ENCODE data around the gene SH3GL3.

Gene SH3GL3

DNA sequence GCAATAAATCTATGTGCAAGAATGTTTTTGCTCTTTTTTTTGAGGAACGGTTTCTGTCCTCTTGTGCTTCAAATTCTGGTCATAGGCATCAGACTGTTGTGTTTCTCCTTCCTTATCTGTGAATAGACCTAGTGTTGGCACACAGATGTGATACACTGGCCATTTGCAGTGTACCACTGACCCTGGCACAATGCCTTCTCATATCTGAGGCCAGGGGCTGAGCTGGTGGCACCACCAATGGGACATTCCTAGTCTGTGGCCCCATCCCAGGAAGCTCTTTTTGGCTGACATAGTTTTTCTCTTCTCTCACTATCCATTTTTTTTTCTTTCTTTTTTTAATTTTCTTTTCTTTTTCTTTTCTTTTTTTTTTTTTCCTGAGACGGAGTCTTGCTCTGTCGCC, 40.4 kb downstream of the SH3GL3 start:
- H3K36me3 ChIP-seq (ENCODE audit: control insufficient read depth, insufficient read depth, low read length) = no peaks in the 10 kb centered on the region
- H3K4me3 ChIP-seq (ENCODE audit: low read depth, low read length) = no peak overlapping the region
- no peaks in the 10 kb centered on the region for H3K4me1 ChIP-seq (ENCODE audit: control insufficient read depth, insufficient read depth, low read length)
- no peaks in the 10 kb centered on the region for H3K27me3 ChIP-seq (ENCODE audit: control insufficient read depth, insufficient read depth, low read length)
- no peak overlapping the region for H3K9ac ChIP-seq (ENCODE audit: low read depth, low read length)
- H3K9me3 ChIP-seq (ENCODE audit: control insufficient read depth, insufficient read depth, low read length) = no peaks in the 10 kb centered on the region

GRCh38 chr15:83489690-83490089, 42.5 kb downstream of the SH3GL3 start:
- no peaks in the 10 kb centered on the region for H3K36me3 ChIP-seq (ENCODE audit: control insufficient read depth, insufficient read depth, low read length)
- H3K27me3 ChIP-seq (ENCODE audit: control insufficient read depth, insufficient read depth, low read length) = no peaks in the 10 kb centered on the region
- no peak overlapping the region for H3K9ac ChIP-seq (ENCODE audit: low read depth, low read length)
- H3K9me3 ChIP-seq (ENCODE audit: control insufficient read depth, insufficient read depth, low read length) = no peaks in the 10 kb centered on the region
- H3K4me3 ChIP-seq (ENCODE audit: low read depth, low read length) = no peak overlapping the region
- no peaks in the 10 kb centered on the region for H3K4me1 ChIP-seq (ENCODE audit: control insufficient read depth, insufficient read depth, low read length)

DNA sequence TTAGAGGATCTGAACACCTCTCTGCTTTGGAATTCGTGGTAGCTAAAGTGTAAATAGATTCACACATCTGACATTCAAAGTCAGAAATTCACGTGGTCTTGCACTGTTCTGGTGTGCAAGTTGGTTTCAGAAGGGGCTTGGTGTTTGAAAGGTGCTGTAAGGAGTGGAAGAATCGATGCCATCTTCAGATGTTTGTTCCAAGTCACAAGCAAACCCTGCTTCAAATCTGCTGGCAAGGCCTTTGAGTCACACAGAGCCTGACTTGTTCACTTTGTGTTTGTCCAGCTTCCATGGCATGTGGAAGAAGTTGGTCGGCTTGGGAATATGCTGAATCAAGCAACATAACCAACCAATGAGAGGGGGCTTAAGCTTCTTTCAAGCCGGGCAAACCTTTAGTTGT, 44.3 kb downstream of the SH3GL3 start:
- Histone ChIP-seq H3K4me3 (ENCODE audit: low read depth, low read length) (no peak overlapping the region), H3K4me1 (ENCODE audit: control insufficient read depth, insufficient read depth, low read length) (no peaks in the 10 kb centered on the region), H3K27me3 (ENCODE audit: control insufficient read depth, insufficient read depth, low read length) (no peaks in the 10 kb centered on the region), H3K9ac (ENCODE audit: low read depth, low read length) (no peak overlapping the region), H3K36me3 (ENCODE audit: control insufficient read depth, insufficient read depth, low read length) (no peaks in the 10 kb centered on the region), H3K9me3 (ENCODE audit: control insufficient read depth, insufficient read depth, low read length) (no peaks in the 10 kb centered on the region)

- no peak overlapping the region for H3K4me3 ChIP-seq (ENCODE audit: low read depth, low read length)
- no peaks in the 10 kb centered on the region for H3K27me3 ChIP-seq (ENCODE audit: control insufficient read depth, insufficient read depth, low read length)
- peaks cover 9% of the 10 kb centered on the region for H3K4me1 ChIP-seq (ENCODE audit: control insufficient read depth, insufficient read depth, low read length)
- no peaks in the 10 kb centered on the region for H3K36me3 ChIP-seq (ENCODE audit: control insufficient read depth, insufficient read depth, low read length)
- H3K9ac ChIP-seq (ENCODE audit: low read depth, low read length) = no peak overlapping the region
- H3K9me3 ChIP-seq (ENCODE audit: control insufficient read depth, insufficient read depth, low read length) = peaks cover 6% of the 10 kb centered on the region
Measured at GRCh38 chr15:83496766-83497165, 49.6 kb downstream of the SH3GL3 start.

DNA sequence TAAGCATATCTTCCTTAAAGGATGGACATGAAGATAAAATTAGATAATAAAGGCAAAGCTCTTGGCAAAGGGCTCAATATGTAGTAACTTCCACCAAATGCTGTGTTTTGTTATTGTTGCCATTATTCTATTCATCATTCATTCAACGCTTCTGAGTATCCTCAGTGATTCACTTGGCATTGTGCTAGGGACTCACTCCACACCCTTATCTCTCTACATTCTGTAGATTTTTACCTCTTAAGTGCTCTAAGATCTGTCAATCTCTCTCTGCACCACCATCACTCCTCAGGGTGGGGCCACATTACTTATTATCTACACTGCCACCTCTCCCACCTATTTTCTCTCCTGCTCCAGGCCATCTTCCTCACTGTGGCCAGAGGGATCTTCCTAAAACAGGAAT, 51.2 kb downstream of the SH3GL3 start:
- H3K9ac ChIP-seq (ENCODE audit: low read depth, low read length) = no peak overlapping the region
- peaks cover 6% of the 10 kb centered on the region for H3K9me3 ChIP-seq (ENCODE audit: control insufficient read depth, insufficient read depth, low read length)
- H3K4me3 ChIP-seq (ENCODE audit: low read depth, low read length) = peak overlapping the region; percentile 3
- peaks cover 9% of the 10 kb centered on the region for H3K4me1 ChIP-seq (ENCODE audit: control insufficient read depth, insufficient read depth, low read length)
- no peaks in the 10 kb centered on the region for H3K36me3 ChIP-seq (ENCODE audit: control insufficient read depth, insufficient read depth, low read length)
- no peaks in the 10 kb centered on the region for H3K27me3 ChIP-seq (ENCODE audit: control insufficient read depth, insufficient read depth, low read length)

- Histone ChIP-seq H3K27me3 (ENCODE audit: control insufficient read depth, insufficient read depth, low read length) (no peaks in the 10 kb centered on the region), H3K9me3 (ENCODE audit: control insufficient read depth, insufficient read depth, low read length) (peaks cover 6% of the 10 kb centered on the region), H3K4me3 (ENCODE audit: low read depth, low read length) (peak overlapping the region; percentile 3), H3K4me1 (ENCODE audit: control insufficient read depth, insufficient read depth, low read length) (peaks cover 9% of the 10 kb centered on the region), H3K9ac (ENCODE audit: low read depth, low read length) (no peak overlapping the region), H3K36me3 (ENCODE audit: control insufficient read depth, insufficient read depth, low read length) (no peaks in the 10 kb centered on the region)
Measured at GRCh38 chr15:83498801-83499200, 51.7 kb downstream of the SH3GL3 start.

GRCh38 chr15:83499476-83499875, 52.3 kb downstream of the SH3GL3 start:
- Histone ChIP-seq H3K36me3 (ENCODE audit: control insufficient read depth, insufficient read depth, low read length) (no peaks in the 10 kb centered on the region), H3K4me3 (ENCODE audit: low read depth, low read length) (no peak overlapping the region), H3K9ac (ENCODE audit: low read depth, low read length) (no peak overlapping the region), H3K9me3 (ENCODE audit: control insufficient read depth, insufficient read depth, low read length) (peaks cover 6% of the 10 kb centered on the region), H3K27me3 (ENCODE audit: control insufficient read depth, insufficient read depth, low read length) (no peaks in the 10 kb centered on the region), H3K4me1 (ENCODE audit: control insufficient read depth, insufficient read depth, low read length) (peaks cover 9% of the 10 kb centered on the region)

DNA sequence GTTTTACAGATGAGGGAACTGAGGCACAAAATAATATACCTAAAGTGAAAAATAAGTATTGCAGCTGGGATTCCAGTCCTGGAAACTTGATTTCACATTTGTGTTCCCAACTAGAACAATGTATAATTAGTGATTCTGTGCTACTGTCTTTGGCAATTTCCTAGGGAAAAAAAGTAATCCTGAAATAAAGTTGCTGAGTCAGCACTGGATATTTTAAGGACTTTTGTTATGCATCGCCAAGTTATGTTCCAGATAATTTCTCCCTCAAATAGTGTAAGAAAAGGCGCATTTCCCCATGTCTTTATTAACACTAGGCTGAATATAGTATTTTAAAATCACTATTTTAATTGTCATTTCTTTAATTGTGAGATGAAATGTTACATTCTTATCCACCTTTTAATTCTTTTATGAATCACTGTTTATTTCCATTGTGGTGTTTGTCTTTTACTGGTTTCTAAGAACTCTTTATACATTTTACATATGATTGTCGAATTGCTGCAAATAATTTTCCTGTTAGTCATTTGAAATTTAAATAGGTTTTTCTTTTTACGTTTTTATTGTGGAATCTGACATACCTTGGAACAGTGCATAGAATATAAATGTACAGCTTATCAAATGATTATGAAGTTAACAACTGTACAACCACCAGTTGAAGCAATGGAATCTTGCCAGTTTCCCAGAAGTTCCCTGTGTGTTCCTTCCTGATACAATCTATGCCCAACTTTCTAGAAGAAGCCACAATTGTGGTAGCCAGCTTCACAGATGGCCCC, 56.6 kb downstream of the SH3GL3 start:
- H3K36me3 ChIP-seq (ENCODE audit: control insufficient read depth, insufficient read depth, low read length) = no peaks in the 10 kb centered on the region
- no peak overlapping the region for H3K4me3 ChIP-seq (ENCODE audit: low read depth, low read length)
- H3K4me1 ChIP-seq (ENCODE audit: control insufficient read depth, insufficient read depth, low read length) = peaks cover 4% of the 10 kb centered on the region
- no peak overlapping the region for H3K9ac ChIP-seq (ENCODE audit: low read depth, low read length)
- no peaks in the 10 kb centered on the region for H3K27me3 ChIP-seq (ENCODE audit: control insufficient read depth, insufficient read depth, low read length)
- H3K9me3 ChIP-seq (ENCODE audit: control insufficient read depth, insufficient read depth, low read length) = no peaks in the 10 kb centered on the region

- H3K4me1 ChIP-seq (ENCODE audit: control insufficient read depth, insufficient read depth, low read length) = peaks cover 3% of the 10 kb centered on the region
- no peak overlapping the region for H3K4me3 ChIP-seq (ENCODE audit: low read depth, low read length)
- H3K9ac ChIP-seq (ENCODE audit: low read depth, low read length) = no peak overlapping the region
- no peaks in the 10 kb centered on the region for H3K36me3 ChIP-seq (ENCODE audit: control insufficient read depth, insufficient read depth, low read length)
- H3K9me3 ChIP-seq (ENCODE audit: control insufficient read depth, insufficient read depth, low read length) = no peaks in the 10 kb centered on the region
- H3K27me3 ChIP-seq (ENCODE audit: control insufficient read depth, insufficient read depth, low read length) = no peaks in the 10 kb centered on the region
Measured at GRCh38 chr15:83504365-83504764, 57.2 kb downstream of the SH3GL3 start.

DNA sequence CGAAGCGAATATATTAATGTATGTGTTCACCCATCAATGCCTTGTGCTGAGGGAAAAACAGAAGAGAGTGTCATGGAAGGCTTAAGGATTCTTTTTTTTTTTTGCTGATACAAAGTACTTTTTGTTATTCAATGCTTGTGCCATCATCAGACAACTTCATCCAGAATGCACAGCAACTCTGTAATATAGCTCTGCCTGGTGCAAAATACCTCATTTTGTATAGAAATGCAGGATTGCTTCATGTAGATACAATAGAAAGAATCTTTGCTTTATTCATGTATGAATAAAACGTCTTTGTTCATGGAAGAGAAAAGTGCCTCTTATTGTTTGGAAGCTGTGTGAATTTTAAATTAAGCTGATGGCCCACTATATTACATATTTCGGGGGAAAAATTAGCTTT, 62.9 kb downstream of the SH3GL3 start:
- H3K36me3 ChIP-seq (ENCODE audit: control insufficient read depth, insufficient read depth, low read length) = no peaks in the 10 kb centered on the region
- no peaks in the 10 kb centered on the region for H3K9me3 ChIP-seq (ENCODE audit: control insufficient read depth, insufficient read depth, low read length)
- H3K27me3 ChIP-seq (ENCODE audit: control insufficient read depth, insufficient read depth, low read length) = peaks cover 26% of the 10 kb centered on the region
- no peak overlapping the region for H3K4me3 ChIP-seq (ENCODE audit: low read depth, low read length)
- H3K9ac ChIP-seq (ENCODE audit: low read depth, low read length) = no peak overlapping the region
- peaks cover 4% of the 10 kb centered on the region for H3K4me1 ChIP-seq (ENCODE audit: control insufficient read depth, insufficient read depth, low read length)

DNA sequence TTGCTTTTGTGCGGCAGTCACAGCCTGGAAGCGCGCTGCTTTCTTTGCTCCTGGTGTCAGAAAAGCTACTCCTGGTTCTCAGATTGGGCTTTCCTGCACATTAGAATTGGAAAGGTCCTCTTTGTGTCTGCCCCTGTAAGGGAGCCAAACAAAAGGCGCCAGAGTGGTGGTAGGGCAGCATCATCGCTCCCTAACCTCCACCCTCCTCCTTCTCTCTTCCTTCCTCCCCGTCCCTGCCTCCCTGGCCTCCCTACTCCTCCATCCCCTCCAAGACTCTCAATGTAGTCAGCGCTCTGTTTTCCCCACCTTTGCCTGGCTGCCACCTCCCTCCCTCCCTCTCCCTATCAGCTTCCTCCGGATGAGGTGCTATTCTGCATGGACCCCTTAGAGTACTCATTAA, 65.3 kb downstream of the SH3GL3 start:
- no peaks in the 10 kb centered on the region for H3K9me3 ChIP-seq (ENCODE audit: control insufficient read depth, insufficient read depth, low read length)
- no peak overlapping the region for H3K4me3 ChIP-seq (ENCODE audit: low read depth, low read length)
- peaks cover 26% of the 10 kb centered on the region for H3K27me3 ChIP-seq (ENCODE audit: control insufficient read depth, insufficient read depth, low read length)
- H3K36me3 ChIP-seq (ENCODE audit: control insufficient read depth, insufficient read depth, low read length) = no peaks in the 10 kb centered on the region
- H3K4me1 ChIP-seq (ENCODE audit: control insufficient read depth, insufficient read depth, low read length) = peaks cover 4% of the 10 kb centered on the region
- H3K9ac ChIP-seq (ENCODE audit: low read depth, low read length) = no peak overlapping the region

DNA sequence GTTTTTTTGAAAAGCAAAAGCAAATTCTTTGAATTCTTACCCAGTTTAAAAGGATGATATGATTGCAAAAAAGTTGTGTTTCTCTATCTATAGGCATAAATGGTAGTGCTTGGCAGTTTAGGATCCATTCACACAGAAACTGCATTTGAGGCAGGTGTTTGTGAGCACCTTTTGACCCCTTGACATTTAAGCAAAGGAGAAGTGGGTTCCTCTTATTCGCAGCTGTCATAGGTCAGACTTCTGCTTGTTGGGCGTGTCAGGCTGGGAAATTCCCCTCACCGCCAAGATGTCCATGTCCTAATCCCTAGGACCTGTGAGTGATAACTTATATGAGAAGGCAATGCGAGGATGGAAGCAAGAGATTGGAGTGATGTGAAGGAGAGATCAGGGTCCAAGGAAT, 67.4 kb downstream of the SH3GL3 start:
- H3K27me3 ChIP-seq (ENCODE audit: control insufficient read depth, insufficient read depth, low read length) = peaks cover 26% of the 10 kb centered on the region
- no peaks in the 10 kb centered on the region for H3K36me3 ChIP-seq (ENCODE audit: control insufficient read depth, insufficient read depth, low read length)
- no peaks in the 10 kb centered on the region for H3K9me3 ChIP-seq (ENCODE audit: control insufficient read depth, insufficient read depth, low read length)
- H3K9ac ChIP-seq (ENCODE audit: low read depth, low read length) = no peak overlapping the region
- no peak overlapping the region for H3K4me3 ChIP-seq (ENCODE audit: low read depth, low read length)
- H3K4me1 ChIP-seq (ENCODE audit: control insufficient read depth, insufficient read depth, low read length) = peaks cover 4% of the 10 kb centered on the region

Measured in iPS-15b (cell line).